ENCODE results near the gene ARL15.

Gene ARL15

GRCh38 chr5:54242297-54242696 is 68.1 kb downstream of the ARL15 start:
- no peak for DNase-seq

- DNase-seq, result peak in 1 of 2 donors; percentile 14
Observed at GRCh38 chr5:54234304-54234933, 76.0 kb downstream of the ARL15 start.

- DNase-seq, result no peak
Observed at GRCh38 chr5:54230936-54231685, 79.3 kb downstream of the ARL15 start.

GRCh38 chr5:54229041-54229780 is 81.2 kb downstream of the ARL15 start:
- peak in 1 of 2 donors; percentile 1 for DNase-seq

GRCh38 chr5:54227759-54228158 is 82.6 kb downstream of the ARL15 start:
- DNase-seq, result no peak

GRCh38 chr5:54227109-54227508 is 83.3 kb downstream of the ARL15 start:
- DNase-seq, result no peak

- no peak for DNase-seq
Observed at GRCh38 chr5:54226215-54226614, 84.2 kb downstream of the ARL15 start.

- no peak for DNase-seq
Observed at GRCh38 chr5:54224103-54224826, 86.1 kb downstream of the ARL15 start.

- DNase-seq, result no peak
Observed at GRCh38 chr5:54222336-54222735, 88.0 kb downstream of the ARL15 start.

- DNase-seq, result no peak
Observed at GRCh38 chr5:54221135-54221534, 89.2 kb downstream of the ARL15 start.

GRCh38 chr5:54220230-54221040 is 89.9 kb downstream of the ARL15 start:
- DNase-seq, result no peak

GRCh38 chr5:54217826-54218503 is 92.4 kb downstream of the ARL15 start:
- peak in 1 of 2 donors; percentile 53 for DNase-seq

GRCh38 chr5:54215233-54215736 is 95.1 kb downstream of the ARL15 start:
- DNase-seq, result no peak

- no peak for DNase-seq
Observed at GRCh38 chr5:54214722-54215121, 95.7 kb downstream of the ARL15 start.

- DNase-seq, result no peak
Observed at GRCh38 chr5:54212331-54212730, 98.0 kb downstream of the ARL15 start.

- no peak for DNase-seq
Observed at GRCh38 chr5:54211912-54212311, 98.5 kb downstream of the ARL15 start.

GRCh38 chr5:54207566-54207965 is 102.8 kb downstream of the ARL15 start:
- DNase-seq, result no peak

GRCh38 chr5:54206580-54207229 is 103.7 kb downstream of the ARL15 start:
- no peak for DNase-seq

- DNase-seq, result no peak
Observed at GRCh38 chr5:54205918-54206317, 104.5 kb downstream of the ARL15 start.

- no peak for DNase-seq
Observed at GRCh38 chr5:54205453-54205852, 104.9 kb downstream of the ARL15 start.

GRCh38 chr5:54197018-54197417 is 113.4 kb downstream of the ARL15 start:
- no peak for DNase-seq
